ENCODE results near the gene ZNF384.

DNA sequence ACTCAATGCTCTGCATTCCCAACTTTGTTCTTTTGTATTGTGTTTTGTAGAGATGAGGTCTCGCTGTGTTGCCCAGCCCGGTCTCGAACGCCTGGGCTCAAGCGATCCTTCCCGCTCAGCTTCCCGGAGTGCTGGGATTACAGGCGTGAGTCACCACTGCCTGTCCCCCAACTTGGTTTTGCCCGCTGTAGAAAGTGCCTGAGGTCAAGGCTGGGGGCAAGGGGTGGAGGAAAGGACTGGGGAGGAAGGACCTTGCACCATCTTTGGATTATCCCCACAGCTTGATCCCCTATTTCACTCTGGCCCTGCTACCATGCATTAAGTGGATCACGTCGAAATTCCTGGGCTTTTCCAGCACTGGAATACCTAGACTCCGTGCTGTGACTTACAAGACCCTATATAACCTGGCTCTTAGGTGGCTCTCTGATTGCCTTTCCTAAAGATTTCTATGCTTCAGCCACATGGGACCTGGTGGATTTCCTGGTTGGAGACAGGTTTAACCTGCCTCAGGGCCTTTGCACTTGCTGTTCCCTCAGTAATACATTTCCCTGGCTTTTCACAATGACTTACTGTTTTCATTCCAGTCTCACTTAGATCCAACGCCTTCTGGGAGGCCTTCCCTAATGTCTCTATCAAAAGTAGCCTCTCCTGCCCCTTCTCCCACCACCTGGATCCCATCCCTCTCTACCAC is 12.0 kb upstream of the ZNF384 start:
- TF ChIP-seq, protein P1, sequence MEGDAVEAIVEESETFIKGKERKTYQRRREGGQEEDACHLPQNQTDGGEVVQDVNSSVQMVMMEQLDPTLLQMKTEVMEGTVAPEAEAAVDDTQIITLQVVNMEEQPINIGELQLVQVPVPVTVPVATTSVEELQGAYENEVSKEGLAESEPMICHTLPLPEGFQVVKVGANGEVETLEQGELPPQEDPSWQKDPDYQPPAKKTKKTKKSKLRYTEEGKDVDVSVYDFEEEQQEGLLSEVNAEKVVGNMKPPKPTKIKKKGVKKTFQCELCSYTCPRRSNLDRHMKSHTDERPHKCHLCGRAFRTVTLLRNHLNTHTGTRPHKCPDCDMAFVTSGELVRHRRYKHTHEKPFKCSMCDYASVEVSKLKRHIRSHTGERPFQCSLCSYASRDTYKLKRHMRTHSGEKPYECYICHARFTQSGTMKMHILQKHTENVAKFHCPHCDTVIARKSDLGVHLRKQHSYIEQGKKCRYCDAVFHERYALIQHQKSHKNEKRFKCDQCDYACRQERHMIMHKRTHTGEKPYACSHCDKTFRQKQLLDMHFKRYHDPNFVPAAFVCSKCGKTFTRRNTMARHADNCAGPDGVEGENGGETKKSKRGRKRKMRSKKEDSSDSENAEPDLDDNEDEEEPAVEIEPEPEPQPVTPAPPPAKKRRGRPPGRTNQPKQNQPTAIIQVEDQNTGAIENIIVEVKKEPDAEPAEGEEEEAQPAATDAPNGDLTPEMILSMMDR (IDR thresholded peaks at IDR 0.05): no peak
- no peak for TF ChIP-seq POLR2A (IDR thresholded peaks at IDR 0.05)
